GM12874 (cell line): ENCODE data around the gene DOK5.

Source experiments
- CTCF ChIP-seq: IDR thresholded peaks from 2 replicates; pipeline ENCODE4 v1.5.1; 2011; ENCODE audit warnings: low read depth, mild to moderate bottlenecking, control low read depth, low read length, moderate library complexity; ENCODE audit not compliant: insufficient read depth

Gene DOK5

GRCh38 chr20:54459279-54459678 is 16.1 kb upstream of the DOK5 start:
- no peak for TF ChIP-seq CTCF

DNA sequence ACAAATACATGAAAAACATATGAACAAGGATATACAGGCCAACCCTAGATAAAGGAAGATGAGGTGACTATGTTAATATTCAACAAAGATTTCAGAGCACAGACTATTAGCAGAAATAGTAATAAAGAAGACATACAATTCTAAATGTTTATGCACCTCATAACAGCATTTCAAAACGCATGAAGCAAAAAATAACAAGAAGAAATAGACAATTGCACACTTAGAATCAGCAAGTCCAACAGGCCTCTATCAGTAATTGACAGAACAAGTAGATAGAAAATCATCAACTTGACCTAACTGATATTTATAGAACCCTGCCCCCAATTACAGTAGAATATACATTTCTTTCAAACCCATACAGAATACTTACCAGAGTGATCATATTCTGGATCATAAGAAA is 11.4 kb upstream of the DOK5 start:
- TF ChIP-seq CTCF, result no peak

DNA sequence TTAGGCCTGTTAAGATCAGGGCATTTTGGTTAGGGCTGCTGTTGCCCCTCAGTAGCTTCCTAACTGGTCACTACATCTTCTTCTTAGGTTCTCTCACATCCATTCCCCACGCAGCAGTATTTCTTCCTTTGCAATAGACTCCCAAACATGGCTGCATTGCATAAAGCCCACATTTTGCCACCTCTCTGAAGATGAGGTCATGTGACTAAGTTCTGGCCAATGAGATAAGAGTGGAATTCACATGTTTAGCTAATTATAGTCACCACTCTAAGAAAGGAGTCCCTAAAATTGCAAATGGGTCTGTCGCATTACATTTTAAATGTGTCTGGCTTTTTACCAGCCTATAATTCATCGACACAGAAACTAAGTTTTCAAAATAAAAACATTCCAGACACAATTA is 9.3 kb upstream of the DOK5 start:
- no peak for TF ChIP-seq CTCF

DNA sequence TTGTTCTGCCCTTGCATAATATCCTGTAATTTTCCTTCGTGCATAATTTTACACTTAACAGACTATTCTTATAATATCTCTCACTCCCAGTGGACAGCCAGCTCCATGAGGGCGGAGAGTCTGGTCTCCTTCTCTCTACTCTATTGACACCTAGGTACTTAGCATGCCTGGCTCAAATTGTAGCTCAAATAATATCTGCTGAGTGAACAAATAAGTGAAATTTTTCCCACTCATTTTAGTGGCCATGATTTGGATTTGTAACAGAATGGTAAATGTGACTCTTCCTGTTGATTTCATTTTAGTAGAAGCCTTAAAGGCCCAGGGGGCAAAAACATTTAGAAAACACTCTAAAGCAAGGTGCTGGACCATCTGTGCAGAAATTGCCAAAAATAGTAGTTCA is 7.8 kb upstream of the DOK5 start:
- TF ChIP-seq CTCF, result no peak

GRCh38 chr20:54468082-54468481 is 7.3 kb upstream of the DOK5 start:
- no peak for TF ChIP-seq CTCF

- no peak for TF ChIP-seq CTCF
Measured at GRCh38 chr20:54469293-54469692, 6.1 kb upstream of the DOK5 start.

GRCh38 chr20:54469952-54470351 is 5.4 kb upstream of the DOK5 start:
- TF ChIP-seq CTCF, result no peak

DNA sequence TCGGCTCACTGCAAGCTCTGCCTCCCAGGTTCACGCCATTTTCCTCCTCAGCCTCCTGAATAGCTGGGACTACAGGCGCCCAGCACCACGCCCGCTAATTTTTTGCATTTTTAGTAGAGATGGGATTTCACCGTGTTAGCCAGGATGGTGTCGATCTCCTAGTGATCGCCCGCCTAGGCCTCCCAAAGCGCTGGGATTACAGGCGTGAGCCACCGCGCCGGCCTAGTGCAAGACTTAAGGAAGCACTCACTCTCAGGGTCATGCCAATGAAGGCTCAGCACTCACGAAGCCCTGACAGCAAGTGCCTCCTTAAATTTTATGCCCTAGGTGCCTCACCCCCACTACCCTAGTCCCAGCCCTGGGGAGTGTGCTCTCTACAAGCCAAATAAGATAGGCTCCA is 4.7 kb upstream of the DOK5 start:
- no peak for TF ChIP-seq CTCF
